Posterior vena cava (tissue), 2 donors: ENCODE results near the gene CREBL2. TPM values are rescaled to one million over a fixed set of nuclear protein-coding genes. Genes with fewer than 3 reads are reported as not detected.

Experiments
- DNase-seq: peaks from one replicate; pipeline ENCODE4 v3.0.0-alpha.2; 2020; ENCODE audit warnings: low spot score
- intact Hi-C, 2 donors: fragments of 100-400 bp; cut with DNase I; formaldehyde crosslinking; loops; one replicate each; pipeline versions ENCODE4 v1.14.1 to v1.14.2; 2022 to 2023
- total RNA-seq, 2 donors: library from RNA; stranded (reverse); fragmentation: NEBNext Ultra II Directional; extraction: Animal tissue kit (Norgen Biotek cat#: 25700); gene quantifications; one replicate each; pipeline ENCODE4 v1.2.1, GENCODE V29; 2021
- donor health status: DM: yes; HTN: yes; CAD: no.
- donor health status: DM: yes; HTN: yes; CAD: no.

CREBL2 gene
- total RNA-seq, 2 donors from 2014 or later, result 30.3 to 30.6 TPM

DNA sequence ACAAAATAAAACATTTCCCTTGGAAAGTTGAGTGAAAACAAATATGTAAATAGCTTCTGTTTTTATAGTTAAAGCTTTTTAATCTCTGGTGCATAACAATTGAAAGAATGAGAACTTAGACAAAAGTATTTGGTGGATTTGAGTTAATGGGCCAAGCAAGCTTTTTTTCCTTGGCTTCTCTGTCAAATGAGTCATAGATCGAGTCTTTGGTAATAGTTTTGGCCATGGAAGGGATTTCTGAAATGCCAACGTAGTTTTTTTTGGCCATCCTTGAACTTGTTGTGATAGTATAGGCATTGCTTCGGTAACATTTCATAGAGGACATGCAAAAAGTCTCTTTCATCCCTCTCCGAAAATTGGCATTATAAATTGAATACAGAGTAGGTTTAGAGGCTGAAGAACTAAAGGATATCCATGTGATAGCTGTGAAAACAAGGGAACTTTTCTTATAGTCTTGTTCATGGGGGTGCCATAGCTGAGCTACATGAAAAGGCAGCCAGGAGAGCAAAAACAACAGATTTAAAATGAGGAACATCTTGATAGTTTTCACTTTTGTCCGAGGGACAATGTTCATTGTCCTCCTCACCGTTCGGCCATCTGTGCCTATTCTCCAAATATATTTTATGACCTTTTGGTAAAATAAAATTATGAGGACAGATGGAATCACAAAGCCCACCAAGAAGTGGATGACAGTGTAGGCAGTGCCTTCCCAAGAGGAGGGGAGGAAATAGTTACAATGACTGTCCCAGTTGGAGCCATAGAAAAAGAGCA is 49.6 kb downstream of the CREBL2 start:
- DNase-seq, result no peak
- intact Hi-C loops, result no loop called here

DNA sequence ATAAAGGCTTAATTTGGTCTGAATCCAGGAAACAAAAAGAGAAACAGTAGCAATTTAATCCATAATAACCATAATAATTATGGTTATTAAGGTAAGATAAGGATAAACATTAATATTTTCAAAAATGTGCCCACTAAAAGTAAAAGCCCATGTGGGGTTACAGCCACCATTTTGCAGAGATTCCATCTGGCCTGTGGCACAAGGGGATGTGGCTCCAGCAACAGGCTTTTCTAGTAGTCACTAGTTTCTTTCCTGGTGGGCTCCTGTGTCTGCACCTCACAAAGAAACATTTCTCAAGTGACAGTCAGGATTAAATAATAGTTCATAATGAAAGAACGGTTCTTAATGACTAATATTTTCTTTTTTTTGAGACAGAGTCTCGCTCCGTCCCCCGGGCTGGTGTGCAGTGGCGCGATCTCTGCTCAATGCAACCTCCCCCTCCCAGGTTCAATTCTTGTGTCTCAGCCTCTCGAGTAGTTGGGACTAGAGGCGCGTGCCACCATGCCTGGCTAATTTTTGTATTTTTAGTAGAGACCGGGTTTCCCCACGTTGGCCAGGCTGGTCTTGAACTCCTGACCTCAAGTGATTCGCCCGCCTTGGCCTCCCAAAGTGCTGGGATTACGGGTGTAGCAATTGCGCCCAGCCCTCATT is 52.1 kb downstream of the CREBL2 start:
- no peak for DNase-seq
- intact Hi-C loops, result no loop called here

GRCh38 chr12:12665194-12665593 is 53.5 kb downstream of the CREBL2 start:
- intact Hi-C loops, result no loop called here
- no peak for DNase-seq

DNA sequence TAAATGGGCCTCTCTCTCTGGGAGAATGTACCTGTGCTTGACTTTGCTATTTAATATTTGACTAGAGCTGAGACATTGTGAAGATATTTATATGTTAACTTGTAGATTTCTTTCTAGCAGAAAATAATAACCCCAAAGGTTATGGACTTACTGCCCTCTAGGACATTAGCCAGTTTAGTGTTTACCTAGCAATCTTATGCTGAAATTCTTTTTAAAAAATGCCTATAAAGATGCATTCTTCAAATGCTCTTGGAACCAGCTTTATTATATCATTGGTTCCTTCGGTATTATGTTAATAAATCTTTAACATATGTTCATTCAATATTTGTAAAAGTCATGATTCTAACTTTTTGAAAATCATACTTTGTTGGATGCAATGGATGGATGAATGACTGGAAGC is 56.3 kb downstream of the CREBL2 start:
- no peak for DNase-seq
- intact Hi-C loops, result no loop called here

DNA sequence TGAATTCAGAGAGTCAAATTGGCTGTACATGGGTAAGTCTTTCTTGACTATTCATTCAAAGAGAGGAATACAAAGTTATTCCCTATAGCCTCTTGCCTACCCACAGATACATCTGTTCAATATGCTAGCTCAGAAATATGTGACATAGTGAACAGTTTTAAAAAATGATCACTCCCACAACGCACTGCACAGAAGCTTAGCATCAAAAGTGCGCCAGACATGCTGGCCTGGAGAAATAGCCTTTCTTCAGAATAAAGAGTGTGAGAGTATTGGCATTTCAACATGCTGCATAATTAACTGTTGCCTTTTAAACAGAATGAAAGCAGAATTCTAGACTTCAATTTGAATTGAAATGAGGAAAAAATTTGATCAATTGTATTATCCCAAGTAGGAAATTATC is 57.3 kb downstream of the CREBL2 start:
- DNase-seq, result no peak
- intact Hi-C loops, result no loop called here

- intact Hi-C loops, result no loop called here
Measured at GRCh38 chr12:12671850-12672660, 60.4 kb downstream of the CREBL2 start.

DNA sequence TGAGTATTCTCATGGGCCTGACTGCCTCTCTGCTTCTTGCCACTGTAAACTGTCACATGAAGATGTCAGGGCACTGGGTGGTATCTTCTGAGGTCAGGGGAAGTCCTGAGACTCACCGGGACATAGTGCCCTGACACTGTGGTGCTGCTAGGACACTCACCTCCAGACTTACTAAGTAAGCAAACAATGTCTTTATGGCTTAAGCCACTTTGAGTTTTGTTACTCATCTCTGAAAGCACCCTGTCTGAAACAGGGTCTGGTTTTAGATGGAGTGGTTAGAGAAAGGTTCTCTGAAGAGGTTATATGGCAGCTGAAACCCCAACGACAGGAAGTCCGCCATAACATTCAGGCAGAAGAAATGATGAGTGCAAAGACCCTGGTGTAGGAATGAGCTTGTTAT is 61.6 kb downstream of the CREBL2 start:
- intact Hi-C loops, result no loop called here
- no peak for DNase-seq

More at GRCh38 chr12:12671850-12672660, 60.4 kb downstream of the CREBL2 start:
- no peak for DNase-seq

DNA sequence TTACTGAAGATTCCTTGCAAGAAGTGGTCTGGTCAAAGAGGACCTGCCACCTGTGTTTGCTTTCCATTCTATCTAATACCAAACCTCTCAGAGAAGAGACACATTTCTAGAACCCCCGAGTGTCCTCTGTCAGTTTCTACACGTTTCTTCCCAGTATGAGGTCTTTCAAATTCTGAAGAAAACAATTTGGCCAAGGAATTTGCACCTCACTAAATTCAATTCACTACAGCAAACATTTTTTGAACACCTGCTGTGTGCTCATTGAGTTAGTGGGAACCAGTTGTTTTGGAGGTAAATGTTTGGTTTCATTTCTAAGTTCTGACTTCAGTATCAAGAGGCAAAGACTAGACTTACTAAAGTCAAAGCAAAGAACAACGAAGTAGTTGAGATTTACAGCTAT is 64.9 kb downstream of the CREBL2 start:
- intact Hi-C loops, result no loop called here
- DNase-seq, result no peak

GRCh38 chr12:12681061-12681765 is 69.5 kb downstream of the CREBL2 start:
- intact Hi-C loops, result no loop called here
- no peak for DNase-seq

GRCh38 chr12:12682284-12682683 is 70.6 kb downstream of the CREBL2 start:
- intact Hi-C loops, result no loop called here
- DNase-seq, result no peak

DNA sequence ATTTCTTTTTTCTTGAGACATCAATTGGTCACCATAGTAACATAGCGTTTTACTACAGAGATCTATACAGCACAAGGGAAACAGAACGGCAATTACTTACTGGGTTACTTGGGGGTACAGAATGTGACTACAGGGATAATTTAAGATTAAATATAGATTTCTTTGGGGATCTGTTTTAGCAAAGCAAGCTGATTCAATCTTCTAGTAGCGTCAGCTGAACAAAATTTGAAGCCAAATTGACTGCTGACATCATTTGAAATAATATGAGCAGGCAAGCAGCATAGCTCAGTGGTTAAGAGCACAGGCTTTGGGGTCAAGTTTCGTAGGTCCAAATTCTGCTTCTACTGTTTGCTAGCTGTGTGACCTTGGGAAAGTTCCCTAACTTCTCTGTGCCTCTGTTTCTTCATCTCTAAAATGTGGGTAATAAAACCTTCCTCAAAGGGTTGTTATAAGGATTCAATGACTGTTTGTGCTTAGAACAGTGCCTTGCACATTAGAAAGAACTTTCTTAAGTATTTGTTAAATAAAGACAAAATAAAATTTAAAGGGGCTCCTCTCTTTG is 71.5 kb downstream of the CREBL2 start:
- no peak for DNase-seq
- intact Hi-C loops, result no loop called here

GRCh38 chr12:12683725-12684124 is 72.0 kb downstream of the CREBL2 start:
- intact Hi-C loops, result no loop called here

GRCh38 chr12:12684375-12685106 is 72.9 kb downstream of the CREBL2 start:
- intact Hi-C loops, result no loop called here
- DNase-seq, result no peak

More at GRCh38 chr12:12683725-12684124, 72.0 kb downstream of the CREBL2 start:
- DNase-seq, result no peak

- intact Hi-C loops, result no loop called here
- DNase-seq, result no peak
Measured at GRCh38 chr12:12685305-12685704, 73.6 kb downstream of the CREBL2 start.

GRCh38 chr12:12686472-12686871 is 74.8 kb downstream of the CREBL2 start:
- no peak for DNase-seq
- intact Hi-C loops, result no loop called here

GRCh38 chr12:12686925-12687324 is 75.2 kb downstream of the CREBL2 start:
- DNase-seq, result no peak
- intact Hi-C loops, result no loop called here

DNA sequence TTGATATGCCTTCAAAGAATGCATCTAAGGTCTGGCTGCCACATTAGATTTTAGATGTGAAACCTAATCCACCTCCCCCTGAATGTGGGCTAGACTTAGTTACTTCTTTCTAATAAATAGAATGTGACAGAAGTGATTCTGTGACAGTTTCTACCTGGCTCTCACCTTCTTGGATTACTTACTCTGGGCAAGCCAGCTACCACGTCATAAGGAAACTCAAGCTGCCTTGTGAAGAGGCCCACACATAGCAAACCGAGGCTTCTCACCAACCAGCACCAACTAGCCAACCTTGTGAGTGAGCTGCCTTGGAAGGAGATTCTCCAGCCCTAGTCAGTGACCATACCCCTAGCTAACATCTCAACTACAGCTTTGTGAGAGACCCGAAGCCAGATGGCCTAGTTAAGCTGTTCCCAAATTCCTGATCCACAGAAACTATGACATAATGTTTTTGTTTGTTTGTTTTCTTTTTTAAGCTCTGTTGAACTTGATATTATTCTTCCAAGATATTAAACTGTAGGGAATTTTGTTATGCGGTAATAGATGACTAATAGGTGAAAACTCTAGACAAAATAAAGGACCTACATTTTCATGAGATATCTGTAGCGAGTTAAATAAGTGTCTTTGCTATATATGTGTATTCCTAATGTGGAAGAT is 78.1 kb downstream of the CREBL2 start:
- intact Hi-C loops, result no loop called here
- no peak for DNase-seq

- intact Hi-C loops, result no loop called here
- no peak for DNase-seq
Measured at GRCh38 chr12:12691549-12691948, 79.9 kb downstream of the CREBL2 start.
